Uterus (tissue), 2 donors: ENCODE data around the gene PTK7.

Source experiments
- CTCF ChIP-seq, 4 experiments: fragments of 200-600 bp in 2 of 4; fragments of 450-650 bp in 2 of 4; sonication (generic) in 2 of 4; IDR thresholded peaks; one replicate each; pipeline ENCODE4 v1.5.1; 2016 to 2019; ENCODE audit warnings: antibody characterized with exemption in 4 of 4, mild to moderate bottlenecking in 2 of 4, moderate library complexity in 1 of 4
- POLR2A ChIP-seq, 2 donors: fragments of 450-650 bp; IDR thresholded peaks; one replicate each; pipeline ENCODE4 v1.6.1; 2016; ENCODE audit warnings: antibody characterized with exemption in 2 of 2, mild to moderate bottlenecking in 1 of 2, moderate library complexity in 1 of 2

DNA sequence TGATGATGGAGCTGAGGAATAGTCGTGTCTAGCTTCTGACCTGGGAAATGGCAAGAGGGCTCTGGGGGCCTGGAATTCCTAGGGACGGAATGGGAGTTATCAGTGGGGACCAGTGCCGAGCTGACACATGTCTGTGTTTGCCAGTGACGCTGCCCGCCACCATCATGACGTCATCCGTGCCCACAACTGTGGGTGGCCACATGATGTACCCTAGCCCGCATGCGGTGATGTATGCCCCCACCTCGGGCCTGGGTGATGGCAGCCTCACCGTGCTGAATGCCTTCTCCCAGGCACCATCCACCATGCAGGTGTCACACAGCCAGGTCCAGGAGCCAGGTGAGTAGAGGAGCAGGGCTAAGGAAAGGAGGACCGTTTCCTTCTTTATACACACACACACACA lies 102.0 kb downstream of the PTK7 start:
- TF ChIP-seq CTCF (IDR thresholded peaks at IDR 0.05) (no peak), POLR2A (IDR thresholded peaks at IDR 0.05) (no peak)
